SK-N-SH (cell line): ENCODE data around the gene GNG13. TPM values are rescaled to one million over a fixed set of nuclear protein-coding genes. Genes with fewer than 3 reads are reported as not detected.

Experiments used
- CTCF ChIA-PET: fragments of 300-600, 350-600 bp; formaldehyde crosslinking; extraction: SDS; loops from one replicate; lab custom pipeline; 2021; lab: Yijun Ruan, JAX
- POLR2A ChIA-PET: fragments of 350-600 bp; sonication (Branson Sonifier 250); formaldehyde crosslinking; extraction: SDS; loops from one replicate; lab custom pipeline; 2020; ENCODE audit warnings: antibody characterized with exemption, inconsistent platforms; lab: Yijun Ruan, JAX
- DNase-seq: peaks from one replicate; pipeline ENCODE4 v3.0.0; 2012
- H2AFZ ChIP-seq: fragments of 200-600 bp; sonication (generic); 2 replicates; pipeline ENCODE4 v1.8.1; 2016; ENCODE audit warnings: antibody characterized with exemption, mild to moderate bottlenecking, low read depth
- H3F3A ChIP-seq: fragments of 200-600 bp; sonication (generic); replicated peaks from 2 replicates; pipeline ENCODE3; 2016; ENCODE audit warnings: antibody characterized with exemption, mild to moderate bottlenecking; ENCODE audit not compliant: insufficient read depth
- H3K27ac ChIP-seq, 2 experiments: fragments of 200-500 bp in 1 of 2; fragments of 200-600 bp in 1 of 2; sonication (Bioruptor generic) in 1 of 2; sonication (generic), shearing (Covaris generic) in 1 of 2; 2 replicates each; pipeline versions ENCODE4 v1.5.1 to v1.6.1; 2014 to 2016; ENCODE audit warnings: low read depth in 2 of 2, inconsistent platforms in 1 of 2, low read length in 1 of 2, mild to moderate bottlenecking in 1 of 2, mixed read lengths in 1 of 2
- H3K27me3 ChIP-seq: fragments of 200-600 bp; sonication (generic), shearing (Covaris generic); 2 replicates; pipeline ENCODE4 v1.6.1; 2016; ENCODE audit warnings: mixed run types; ENCODE audit not compliant: insufficient read depth
- H3K36me3 ChIP-seq, 2 experiments: fragments of 200-500 bp in 1 of 2; fragments of 200-600 bp in 1 of 2; sonication (Bioruptor generic) in 1 of 2; sonication (generic) in 1 of 2; replicated peaks in 1 of 2; 2 replicates each; pipeline versions ENCODE3 to v1.5.1; 2014 to 2016; ENCODE audit warnings: low read length in 1 of 2, mild to moderate bottlenecking in 1 of 2; ENCODE audit not compliant: insufficient read depth in 2 of 2, control insufficient read depth in 1 of 2
- H3K4me1 ChIP-seq, 2 experiments: fragments of 200-500 bp in 1 of 2; fragments of 200-600 bp in 1 of 2; sonication (Bioruptor generic) in 1 of 2; sonication (generic), shearing (Covaris generic) in 1 of 2; 2 replicates each; pipeline versions ENCODE4 v1.5.1 to v1.6.1; 2014 to 2016; ENCODE audit warnings: low read depth in 1 of 2, low read length in 1 of 2, mixed run types in 1 of 2; ENCODE audit not compliant: insufficient read depth in 2 of 2, control insufficient read depth in 1 of 2
- H3K4me2 ChIP-seq: fragments of 200-600 bp; sonication (generic), shearing (Covaris generic); 2 replicates; pipeline ENCODE4 v1.6.1; 2017; ENCODE audit warnings: mixed run types
- H3K4me3 ChIP-seq, 2 experiments: fragments of 200-500 bp in 1 of 2; fragments of 200-600 bp in 1 of 2; sonication (Bioruptor generic) in 1 of 2; sonication (generic), shearing (Covaris generic) in 1 of 2; 2 replicates each; pipeline versions ENCODE4 v1.5.1 to v1.8.1; 2014 to 2016; ENCODE audit warnings: low read depth in 2 of 2, inconsistent platforms in 1 of 2, low read length in 1 of 2, mild to moderate bottlenecking in 1 of 2, mixed read lengths in 1 of 2, moderate library complexity in 1 of 2
- H3K79me2 ChIP-seq: fragments of 200-600 bp; sonication (generic); 2 replicates; pipeline ENCODE4 v1.8.1; 2017; ENCODE audit warnings: mild to moderate bottlenecking; ENCODE audit not compliant: insufficient read depth
- H3K9ac ChIP-seq: fragments of 200-600 bp; sonication (generic); 2 replicates; pipeline ENCODE4 v1.6.1; 2017; ENCODE audit warnings: mixed run types
- H3K9me2 ChIP-seq: fragments of 200-600 bp; sonication (generic); 2 replicates; pipeline ENCODE4 v1.6.1; 2017; ENCODE audit warnings: mixed run types
- H3K9me3 ChIP-seq: fragments of 200-600 bp; sonication (generic); 2 replicates; pipeline ENCODE4 v1.6.1; 2017; ENCODE audit warnings: mixed run types, mild to moderate bottlenecking, moderate library complexity
- H4K20me1 ChIP-seq: fragments of 200-600 bp; sonication (generic); 2 replicates; pipeline ENCODE4 v1.6.1; 2017; ENCODE audit warnings: mild to moderate bottlenecking, mixed run types; ENCODE audit not compliant: insufficient read depth
- CTCF ChIP-seq: fragments of 200-600 bp; sonication (generic); IDR thresholded peaks from 2 replicates; pipeline ENCODE4 v1.6.1; 2017; ENCODE audit warnings: antibody characterized with exemption, mild to moderate bottlenecking, moderate library complexity
- FOXJ3 ChIP-seq: sonication (generic); formaldehyde crosslinking; IDR thresholded peaks from 2 replicates; pipeline ENCODE4 v1.5.1; 2020; ENCODE audit warnings: mild to moderate bottlenecking, missing genetic modification reagents
- FOXM1 ChIP-seq: IDR thresholded peaks from 2 replicates; pipeline ENCODE4 v1.4.0; 2012; ENCODE audit warnings: low read depth, mild to moderate bottlenecking
- JUND ChIP-seq: IDR thresholded peaks from 2 replicates; pipeline ENCODE4 v1.4.0; 2012
- MAX ChIP-seq: IDR thresholded peaks from 2 replicates; pipeline ENCODE4 v1.4.0; 2012; ENCODE audit warnings: low read depth
- NFIC ChIP-seq: IDR thresholded peaks from 2 replicates; pipeline ENCODE4 v1.4.0; 2012; ENCODE audit warnings: borderline replicate concordance
- NRF1 ChIP-seq: IDR thresholded peaks from 2 replicates; pipeline ENCODE4 v1.6.1; 2012; ENCODE audit warnings: low read depth, mild to moderate bottlenecking, low read length
- PBX3 ChIP-seq: IDR thresholded peaks from 2 replicates; pipeline ENCODE4; 2012
- POLR2AphosphoS5 ChIP-seq: IDR thresholded peaks from 2 replicates; pipeline ENCODE4 v1.6.1; 2012; ENCODE audit warnings: low read depth, low read length
- RAD21 ChIP-seq: IDR thresholded peaks from 2 replicates; pipeline ENCODE4 v1.6.1; 2012; ENCODE audit warnings: mild to moderate bottlenecking, low read length
- REST ChIP-seq: IDR thresholded peaks from 2 replicates; pipeline ENCODE4 v1.6.1; 2012; ENCODE audit warnings: mild to moderate bottlenecking, low read depth, low read length, moderate library complexity
- RFX5 ChIP-seq: IDR thresholded peaks from 2 replicates; pipeline ENCODE4 v1.6.1; 2012; ENCODE audit warnings: mild to moderate bottlenecking, improper control_type of control experiment, low read length
- RXRA ChIP-seq: IDR thresholded peaks from 2 replicates; pipeline ENCODE4 v1.4.0; 2012; ENCODE audit warnings: low read depth, mild to moderate bottlenecking, borderline replicate concordance
- SIN3A ChIP-seq: IDR thresholded peaks from 2 replicates; pipeline ENCODE4 v1.6.1; 2012; ENCODE audit warnings: low read depth, mild to moderate bottlenecking, low read length, moderate library complexity, borderline replicate concordance
- SMC3 ChIP-seq: IDR thresholded peaks from 2 replicates; pipeline ENCODE4 v1.6.1; 2012; ENCODE audit warnings: low read depth, low read length, improper control_type of control experiment
- TAF1 ChIP-seq: IDR thresholded peaks from 2 replicates; pipeline ENCODE4 v1.6.1; 2012; ENCODE audit warnings: low read depth, mild to moderate bottlenecking, low read length, moderate library complexity, borderline replicate concordance
- TCF12 ChIP-seq: IDR thresholded peaks from 2 replicates; pipeline ENCODE4 v1.4.0; 2012
- TEAD4 ChIP-seq: IDR thresholded peaks from 2 replicates; pipeline ENCODE4 v1.4.0; 2012; ENCODE audit warnings: mild to moderate bottlenecking, borderline replicate concordance; ENCODE audit not compliant: insufficient read depth
- ZBTB33 ChIP-seq: IDR thresholded peaks from 2 replicates; pipeline ENCODE4 v1.4.0; 2012; ENCODE audit warnings: low read depth, borderline replicate concordance
- WGBS: methylation state at CpG from one replicate; pipeline ENCODE4 v1.1.6; 2017; ENCODE audit warnings: low lambda C conversion rate; 5-methylcytosine and 5-hydroxymethylcytosine counted together
- polyA plus RNA-seq, 3 experiments: library from polyadenylated mRNA; depleted of rRNA; stranded (reverse); fragments of >200 nt; gene quantifications; 2 replicates each; pipeline ENCODE4 v1.2.3, GENCODE V29; 2012

The GNG13 gene
- polyA plus RNA-seq, 1 of the 3 experiments (the other 2 are of a cell fraction), result not detected

GRCh38 chr16:803754-804080 is 3.2 kb upstream of the GNG13 start:
- H3K27me3 ChIP-seq, result peaks cover 24% of the 10 kb centered on the region; the same call in 1 of the 2 replicates
- CTCF ChIA-PET, result interaction anchor here (0.7 to 1.2 kb wide), 5 partner anchors 58 to 359 kb away, joined by 3 to 4 read pairs (median 3); no protein-coding TSS in a partner anchor
- peaks cover 0 to 22% of the 10 kb centered on the region in 2 experiments; a peak in 1 of 4 replicates for H3K4me1 ChIP-seq
- H3K9me2 ChIP-seq, result no peaks in the 10 kb centered on the region
- no peak overlapping the region for H3K4me3 ChIP-seq
- H3K36me3 ChIP-seq, result no peaks in the 10 kb centered on the region
- POLR2A ChIA-PET, result no interaction called here
- H2AFZ ChIP-seq, result no peak overlapping the region
- TF ChIP-seq RAD21 (no peak), FOXM1 (no peak), REST (no peak)
- no peaks in the 10 kb centered on the region for H4K20me1 ChIP-seq
- no peak for DNase-seq
- H3K27ac ChIP-seq, result no peak overlapping the region
- H3K79me2 ChIP-seq, result peaks cover 4% of the 10 kb centered on the region
- H3F3A ChIP-seq, result no peaks in the 10 kb centered on the region
- no peaks in the 10 kb centered on the region for H3K9me3 ChIP-seq
- WGBS, result 59% methylated on average over 8 of the region's 8 CpGs
- H3K9ac ChIP-seq, result no peak overlapping the region
- H3K4me2 ChIP-seq, result no peak overlapping the region

- CTCF ChIA-PET, result interaction anchor here (0.9 to 1.2 kb wide), 3 partner anchors 91 to 360 kb away, joined by 3 to 4 read pairs (median 3); no protein-coding TSS in a partner anchor
- Histone ChIP-seq H3F3A (no peaks in the 10 kb centered on the region), H3K9me2 (no peaks in the 10 kb centered on the region), H3K79me2 (peaks cover 4% of the 10 kb centered on the region), H3K9me3 (no peaks in the 10 kb centered on the region), H3K9ac (no peak overlapping the region), H3K36me3 (no peaks in the 10 kb centered on the region), H3K4me2 (no peak overlapping the region), H3K4me1 (peaks cover 0 to 16% of the 10 kb centered on the region in 2 experiments; a peak in 1 of 4 replicates), H2AFZ (no peak overlapping the region), H3K27me3 (peaks cover 24% of the 10 kb centered on the region; the same call in 1 of the 2 replicates), H3K27ac (no peak overlapping the region), H3K4me3 (no peak overlapping the region), H4K20me1 (no peaks in the 10 kb centered on the region)
- DNase-seq, result no peak
- WGBS, result 36% methylated on average over 15 of the region's 33 CpGs
- POLR2A ChIA-PET, result no interaction called here
- TF ChIP-seq JUND (no peak), NRF1 (no peak), RXRA (no peak), SMC3 (no peak), TEAD4 (no peak), RFX5 (no peak), SIN3A (no peak), ZBTB33 (no peak), MAX (no peak), POLR2AphosphoS5 (no peak), TAF1 (no peak), NFIC (no peak), TCF12 (no peak), FOXJ3 (CRISPR knock-in tag) (no peak), CTCF (no peak), PBX3 (no peak)
Observed at GRCh38 chr16:802914-803753, 2.6 kb upstream of the GNG13 start.
